ENCODE data around the gene ZNF26.

- no peak for TF ChIP-seq CTCF (IDR thresholded peaks at IDR 0.05; ENCODE audit: low read depth, low read length, poor library complexity, severe bottlenecking)
- TF ChIP-seq EZH2phosphoT487 (IDR thresholded peaks at IDR 0.05; ENCODE audit: borderline replicate concordance, low read length): no peak
These were observed 44.7 kb upstream of the ZNF26 start for GRCh38 chr12:132941336-132941954.
